H1 (cell line): ENCODE data around the gene IGLON5. TPM values are rescaled to one million over a fixed set of nuclear protein-coding genes. Genes with fewer than 3 reads are reported as not detected.

Experiments
- ASH2L ChIP-seq: fragments of 200-600, 300-600 bp; sonication (generic); IDR thresholded peaks from one replicate; pipeline ENCODE4 v1.7.1; 2017; ENCODE audit warnings: low read length
- CEBPB ChIP-seq: IDR thresholded peaks from 2 replicates; pipeline ENCODE4 v1.6.1; 2012; ENCODE audit warnings: low read depth, low read length
- CHD2 ChIP-seq: IDR thresholded peaks from 2 replicates; pipeline ENCODE4 v1.6.1; 2012; ENCODE audit warnings: low read length, improper control_type of control experiment
- EGR1 ChIP-seq: IDR thresholded peaks from 2 replicates; pipeline ENCODE4 v1.6.1; 2011; ENCODE audit warnings: low read depth, low read length, borderline replicate concordance
- JUN ChIP-seq: IDR thresholded peaks from 2 replicates; pipeline ENCODE4 v1.6.1; 2011; ENCODE audit warnings: low read depth, mild to moderate bottlenecking, improper control_type of control experiment, low read length
- polyA plus RNA-seq, 7 experiments: library from polyadenylated mRNA; depleted of rRNA in 3 of 7; stranded (reverse) in 5 of 7; unstranded in 2 of 7; fragments of >200 nt in 5 of 7; fragments of 200-250 nt in 2 of 7; gene quantifications; 1 replicate in 5 of 7; 2 replicates in 1 of 7; 4 replicates in 1 of 7; pipeline versions ENCODE4 v1.2.1 to v1.2.3, GENCODE V29; 2011 to 2013; ENCODE audit warnings: missing spikeins in 2 of 7, mixed read lengths in 2 of 7
- total RNA-seq: library from RNA; stranded (reverse); fragmentation: NEBNext Ultra II Directional; extraction: Animal tissue kit (Norgen Biotek cat#: 25700); gene quantifications from 2 replicates; pipeline ENCODE4 v1.2.1, GENCODE V29; 2021

The IGLON5 gene
- total and polyA plus RNA-seq, 2 of the 8 experiments (the other 6 are each of a cell fraction or from before 2014, with no cell fraction given), result 31.8 to 34.6 TPM

GRCh38 chr19:51364200-51365106, 53.0 kb downstream of the IGLON5 start (continued):
- TF ChIP-seq JUN, result no peak
- no peak for TF ChIP-seq ASH2L
- TF ChIP-seq EGR1, result no peak
- TF ChIP-seq CHD2, result no peak
- TF ChIP-seq CEBPB, result no peak
